ENCODE measurements around the gene STXBP6. TPM values are rescaled to one million over a fixed set of nuclear protein-coding genes. Genes with fewer than 3 reads are reported as not detected.

STXBP6 gene
- total and polyA plus RNA-seq, 2 of the 13 experiments (the other 11 are each of a cell fraction or from before 2014, with no cell fraction given) = 35.3 to 42.8 TPM

DNA sequence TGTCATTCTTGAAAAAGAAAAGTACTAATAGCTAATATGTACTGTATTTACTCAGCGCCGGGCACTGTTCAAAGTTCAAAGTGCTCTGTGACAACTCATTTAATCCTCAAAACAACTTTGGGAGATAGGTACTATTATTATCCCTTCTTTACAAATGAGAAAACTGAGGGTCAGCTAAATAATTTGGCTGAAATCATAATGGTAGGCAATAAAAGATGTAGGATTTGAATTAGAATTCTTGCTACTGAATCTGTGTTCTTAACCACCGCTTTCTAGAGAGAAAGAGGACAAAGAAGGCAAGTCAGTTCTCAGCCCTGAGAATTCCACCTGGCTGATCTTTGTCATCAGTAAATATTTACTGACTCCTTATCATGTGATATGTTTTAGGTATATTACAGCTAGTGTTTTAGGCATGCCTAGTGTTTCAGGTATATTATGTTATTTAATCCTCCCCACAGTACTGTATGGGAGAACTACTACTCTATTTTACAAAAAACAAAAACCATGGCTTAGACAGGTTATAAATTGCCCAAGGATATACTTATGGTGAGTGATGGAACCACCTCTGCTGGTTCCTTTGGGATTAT, 210.2 kb downstream of the STXBP6 start (continued):
- TF ChIP-seq, protein P1, sequence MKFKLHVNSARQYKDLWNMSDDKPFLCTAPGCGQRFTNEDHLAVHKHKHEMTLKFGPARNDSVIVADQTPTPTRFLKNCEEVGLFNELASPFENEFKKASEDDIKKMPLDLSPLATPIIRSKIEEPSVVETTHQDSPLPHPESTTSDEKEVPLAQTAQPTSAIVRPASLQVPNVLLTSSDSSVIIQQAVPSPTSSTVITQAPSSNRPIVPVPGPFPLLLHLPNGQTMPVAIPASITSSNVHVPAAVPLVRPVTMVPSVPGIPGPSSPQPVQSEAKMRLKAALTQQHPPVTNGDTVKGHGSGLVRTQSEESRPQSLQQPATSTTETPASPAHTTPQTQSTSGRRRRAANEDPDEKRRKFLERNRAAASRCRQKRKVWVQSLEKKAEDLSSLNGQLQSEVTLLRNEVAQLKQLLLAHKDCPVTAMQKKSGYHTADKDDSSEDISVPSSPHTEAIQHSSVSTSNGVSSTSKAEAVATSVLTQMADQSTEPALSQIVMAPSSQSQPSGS (CRISPR knock-in tag; IDR thresholded peaks at IDR 0.05) = peak; percentile 18
- TF ChIP-seq NFYB (CRISPR knock-in tag; IDR thresholded peaks at IDR 0.05) (peak; percentile 13; the same call in 1 of the 2 replicates), KAT2B (IDR thresholded peaks at IDR 0.05; ENCODE audit: borderline replicate concordance, low read depth, low read length) (no peak), CBX2 (IDR thresholded peaks at IDR 0.05; ENCODE audit: low read depth, low read length) (no peak), CBX2 (CRISPR knock-in tag; IDR thresholded peaks at IDR 0.05; ENCODE audit: low read depth) (no peak), THYN1 (CRISPR knock-in tag; IDR thresholded peaks at IDR 0.05; ENCODE audit: borderline replicate concordance, low read depth) (no peak), ZNF619 (CRISPR knock-in tag; IDR thresholded peaks at IDR 0.05) (no peak), MXD4 (CRISPR knock-in tag; IDR thresholded peaks at IDR 0.05) (peak; percentile 71), KLF16 (CRISPR knock-in tag; IDR thresholded peaks at IDR 0.05) (peak in 1 of 2 experiments; percentile 79; a peak in 2 of 4 replicates), FOXP1 (IDR thresholded peaks at IDR 0.05) (no peak), FOXP1 (CRISPR knock-in tag; IDR thresholded peaks at IDR 0.05) (peak; percentile 92), FOXJ3 (CRISPR knock-in tag; IDR thresholded peaks at IDR 0.05; ENCODE audit: borderline replicate concordance) (peak; percentile 98), ZNF225 (CRISPR knock-in tag; IDR thresholded peaks at IDR 0.05) (no peak), ERF (CRISPR knock-in tag; IDR thresholded peaks at IDR 0.05) (peak; percentile 42), BHLHE40 (IDR thresholded peaks at IDR 0.05; ENCODE audit: low read length) (peak; percentile 12; the same call in 1 of the 2 replicates)
- TF ChIP-seq, protein P2, sequence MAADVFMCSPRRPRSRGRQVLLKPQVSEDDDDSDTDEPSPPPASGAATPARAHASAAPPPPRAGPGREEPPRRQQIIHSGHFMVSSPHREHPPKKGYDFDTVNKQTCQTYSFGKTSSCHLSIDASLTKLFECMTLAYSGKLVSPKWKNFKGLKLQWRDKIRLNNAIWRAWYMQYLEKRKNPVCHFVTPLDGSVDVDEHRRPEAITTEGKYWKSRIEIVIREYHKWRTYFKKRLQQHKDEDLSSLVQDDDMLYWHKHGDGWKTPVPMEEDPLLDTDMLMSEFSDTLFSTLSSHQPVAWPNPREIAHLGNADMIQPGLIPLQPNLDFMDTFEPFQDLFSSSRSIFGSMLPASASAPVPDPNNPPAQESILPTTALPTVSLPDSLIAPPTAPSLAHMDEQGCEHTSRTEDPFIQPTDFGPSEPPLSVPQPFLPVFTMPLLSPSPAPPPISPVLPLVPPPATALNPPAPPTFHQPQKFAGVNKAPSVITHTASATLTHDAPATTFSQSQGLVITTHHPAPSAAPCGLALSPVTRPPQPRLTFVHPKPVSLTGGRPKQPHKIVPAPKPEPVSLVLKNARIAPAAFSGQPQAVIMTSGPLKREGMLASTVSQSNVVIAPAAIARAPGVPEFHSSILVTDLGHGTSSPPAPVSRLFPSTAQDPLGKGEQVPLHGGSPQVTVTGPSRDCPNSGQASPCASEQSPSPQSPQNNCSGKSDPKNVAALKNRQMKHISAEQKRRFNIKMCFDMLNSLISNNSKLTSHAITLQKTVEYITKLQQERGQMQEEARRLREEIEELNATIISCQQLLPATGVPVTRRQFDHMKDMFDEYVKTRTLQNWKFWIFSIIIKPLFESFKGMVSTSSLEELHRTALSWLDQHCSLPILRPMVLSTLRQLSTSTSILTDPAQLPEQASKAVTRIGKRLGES (CRISPR knock-in tag; IDR thresholded peaks at IDR 0.05; ENCODE audit: borderline replicate concordance) = no peak
- TF ChIP-seq, protein P3, sequence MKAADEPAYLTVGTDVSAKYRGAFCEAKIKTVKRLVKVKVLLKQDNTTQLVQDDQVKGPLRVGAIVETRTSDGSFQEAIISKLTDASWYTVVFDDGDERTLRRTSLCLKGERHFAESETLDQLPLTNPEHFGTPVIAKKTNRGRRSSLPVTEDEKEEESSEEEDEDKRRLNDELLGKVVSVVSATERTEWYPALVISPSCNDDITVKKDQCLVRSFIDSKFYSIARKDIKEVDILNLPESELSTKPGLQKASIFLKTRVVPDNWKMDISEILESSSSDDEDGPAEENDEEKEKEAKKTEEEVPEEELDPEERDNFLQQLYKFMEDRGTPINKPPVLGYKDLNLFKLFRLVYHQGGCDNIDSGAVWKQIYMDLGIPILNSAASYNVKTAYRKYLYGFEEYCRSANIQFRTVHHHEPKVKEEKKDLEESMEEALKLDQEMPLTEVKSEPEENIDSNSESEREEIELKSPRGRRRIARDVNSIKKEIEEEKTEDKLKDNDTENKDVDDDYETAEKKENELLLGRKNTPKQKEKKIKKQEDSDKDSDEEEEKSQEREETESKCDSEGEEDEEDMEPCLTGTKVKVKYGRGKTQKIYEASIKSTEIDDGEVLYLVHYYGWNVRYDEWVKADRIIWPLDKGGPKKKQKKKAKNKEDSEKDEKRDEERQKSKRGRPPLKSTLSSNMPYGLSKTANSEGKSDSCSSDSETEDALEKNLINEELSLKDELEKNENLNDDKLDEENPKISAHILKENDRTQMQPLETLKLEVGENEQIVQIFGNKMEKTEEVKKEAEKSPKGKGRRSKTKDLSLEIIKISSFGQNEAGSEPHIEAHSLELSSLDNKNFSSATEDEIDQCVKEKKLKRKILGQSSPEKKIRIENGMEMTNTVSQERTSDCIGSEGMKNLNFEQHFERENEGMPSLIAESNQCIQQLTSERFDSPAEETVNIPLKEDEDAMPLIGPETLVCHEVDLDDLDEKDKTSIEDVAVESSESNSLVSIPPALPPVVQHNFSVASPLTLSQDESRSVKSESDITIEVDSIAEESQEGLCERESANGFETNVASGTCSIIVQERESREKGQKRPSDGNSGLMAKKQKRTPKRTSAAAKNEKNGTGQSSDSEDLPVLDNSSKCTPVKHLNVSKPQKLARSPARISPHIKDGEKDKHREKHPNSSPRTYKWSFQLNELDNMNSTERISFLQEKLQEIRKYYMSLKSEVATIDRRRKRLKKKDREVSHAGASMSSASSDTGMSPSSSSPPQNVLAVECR (CRISPR knock-in tag; IDR thresholded peaks at IDR 0.05; ENCODE audit: borderline replicate concordance) = peak; percentile 32; the same call in 1 of the 2 replicates
- TF ChIP-seq, protein P4, sequence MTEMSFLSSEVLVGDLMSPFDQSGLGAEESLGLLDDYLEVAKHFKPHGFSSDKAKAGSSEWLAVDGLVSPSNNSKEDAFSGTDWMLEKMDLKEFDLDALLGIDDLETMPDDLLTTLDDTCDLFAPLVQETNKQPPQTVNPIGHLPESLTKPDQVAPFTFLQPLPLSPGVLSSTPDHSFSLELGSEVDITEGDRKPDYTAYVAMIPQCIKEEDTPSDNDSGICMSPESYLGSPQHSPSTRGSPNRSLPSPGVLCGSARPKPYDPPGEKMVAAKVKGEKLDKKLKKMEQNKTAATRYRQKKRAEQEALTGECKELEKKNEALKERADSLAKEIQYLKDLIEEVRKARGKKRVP (CRISPR knock-in tag; IDR thresholded peaks at IDR 0.05) = peak in 1 of 2 experiments; percentile 83; a peak in 2 of 4 replicates
- TF ChIP-seq, protein P5, sequence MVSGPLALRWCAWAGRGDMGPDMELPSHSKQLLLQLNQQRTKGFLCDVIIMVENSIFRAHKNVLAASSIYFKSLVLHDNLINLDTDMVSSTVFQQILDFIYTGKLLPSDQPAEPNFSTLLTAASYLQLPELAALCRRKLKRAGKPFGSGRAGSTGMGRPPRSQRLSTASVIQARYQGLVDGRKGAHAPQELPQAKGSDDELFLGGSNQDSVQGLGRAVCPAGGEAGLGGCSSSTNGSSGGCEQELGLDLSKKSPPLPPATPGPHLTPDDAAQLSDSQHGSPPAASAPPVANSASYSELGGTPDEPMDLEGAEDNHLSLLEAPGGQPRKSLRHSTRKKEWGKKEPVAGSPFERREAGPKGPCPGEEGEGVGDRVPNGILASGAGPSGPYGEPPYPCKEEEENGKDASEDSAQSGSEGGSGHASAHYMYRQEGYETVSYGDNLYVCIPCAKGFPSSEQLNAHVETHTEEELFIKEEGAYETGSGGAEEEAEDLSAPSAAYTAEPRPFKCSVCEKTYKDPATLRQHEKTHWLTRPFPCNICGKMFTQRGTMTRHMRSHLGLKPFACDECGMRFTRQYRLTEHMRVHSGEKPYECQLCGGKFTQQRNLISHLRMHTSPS (CRISPR knock-in tag; IDR thresholded peaks at IDR 0.05; ENCODE audit: low read depth) = no peak

Data from HepG2 (cell line).